Endothelial cell of umbilical vein (primary cell): Measurements from ENCODE around the gene EIF4E1B. TPM values are rescaled to one million over a fixed set of nuclear protein-coding genes. Genes with fewer than 3 reads are reported as not detected.

Source experiments
- BruUV-seq: library from RNA; stranded (reverse); fragments of 400-500 nt; replicated peaks from 2 replicates; lab custom pipeline; 2021; lab: Mats Ljungman, UMichigan
- CTCF ChIA-PET: fragments of 300-600, 350-600 bp; sonication (Branson Sonifier 250); formaldehyde crosslinking; loops from one replicate; lab custom pipeline; 2021; ENCODE audit warnings: antibody characterized with exemption, inconsistent platforms; lab: Charles Lee
- POLR2A ChIA-PET: fragments of 300-600, 350-600 bp; sonication (Branson Sonifier 250); formaldehyde crosslinking; loops from one replicate; lab custom pipeline; 2021; ENCODE audit warnings: antibody characterized with exemption, inconsistent platforms; lab: Charles Lee
- DNase-seq: peaks from one replicate; pipeline ENCODE4 v3.0.0-alpha.2; 2011; ENCODE audit warnings: low read depth, low spot score
- FAIRE-seq: peaks from 2 replicates; lab custom pipeline; 2011; peaks lifted over from hg19 to GRCh38; lab: Jason Lieb, UNC
- H2AFZ ChIP-seq: 2 replicates; pipeline ENCODE4 v1.6.0; 2012; ENCODE audit warnings: low read depth, low read length, control low read depth, inconsistent platforms
- H3K27ac ChIP-seq: 2 replicates; pipeline ENCODE4 v1.5.1; 2011; ENCODE audit warnings: low read depth, mild to moderate bottlenecking, control low read depth, low read length, moderate library complexity; ENCODE audit not compliant: insufficient read depth
- H3K27me3 ChIP-seq, 2 experiments: 2 replicates each; pipeline versions ENCODE4 v1.6.0 to v1.6.1; 2011; ENCODE audit warnings: low read length in 2 of 2, mixed read lengths in 1 of 2; ENCODE audit not compliant: control insufficient read depth in 2 of 2, insufficient read depth in 2 of 2
- H3K36me3 ChIP-seq, 2 experiments: 2 replicates in 1 of 2; 3 replicates in 1 of 2; pipeline ENCODE4 v1.5.1; 2011; ENCODE audit warnings: low read length in 2 of 2, mild to moderate bottlenecking in 1 of 2, moderate library complexity in 1 of 2; ENCODE audit not compliant: control insufficient read depth in 2 of 2, insufficient read depth in 2 of 2; ENCODE audit errors: extremely low read depth in 1 of 2
- H3K4me1 ChIP-seq: 3 replicates; pipeline ENCODE4 v1.5.1; 2011; ENCODE audit warnings: mild to moderate bottlenecking, low read length; ENCODE audit not compliant: control insufficient read depth, insufficient read depth; ENCODE audit errors: extremely low read depth
- H3K4me2 ChIP-seq: 2 replicates; pipeline ENCODE4 v1.6.1; 2011; ENCODE audit warnings: low read length, control low read depth, mixed read lengths; ENCODE audit not compliant: insufficient read depth
- H3K4me3 ChIP-seq, 3 experiments: fragments of 200-600 bp in 1 of 3; sonication (generic), shearing (Covaris generic) in 1 of 3; replicated peaks in 1 of 3; 2 replicates each; pipeline ENCODE4 v1.5.1; 2011 to 2016; ENCODE audit warnings: control low read depth in 3 of 3, low read length in 3 of 3, mild to moderate bottlenecking in 2 of 3, inconsistent platforms in 1 of 3, low read depth in 1 of 3, moderate library complexity in 1 of 3; ENCODE audit not compliant: insufficient read depth in 1 of 3
- H3K79me2 ChIP-seq: 2 replicates; pipeline ENCODE4 v1.6.0; 2012; ENCODE audit warnings: low read length, inconsistent platforms; ENCODE audit not compliant: control insufficient read depth, insufficient read depth
- H3K9ac ChIP-seq: replicated peaks from 2 replicates; pipeline ENCODE3; 2011; ENCODE audit warnings: low read length, control low read depth; ENCODE audit not compliant: insufficient read depth; ENCODE audit errors: extremely low read depth
- H3K9me1 ChIP-seq: replicated peaks from 3 replicates; pipeline ENCODE4 v1.6.0; 2011; ENCODE audit warnings: mild to moderate bottlenecking, low read length; ENCODE audit not compliant: control insufficient read depth, insufficient read depth; ENCODE audit errors: extremely low read depth
- H3K9me3 ChIP-seq: replicated peaks from 2 replicates; pipeline ENCODE4 v1.5.1; 2012; ENCODE audit warnings: low read length, inconsistent platforms; ENCODE audit not compliant: control insufficient read depth, insufficient read depth
- H4K20me1 ChIP-seq: replicated peaks from 2 replicates; pipeline ENCODE3; 2011; ENCODE audit warnings: mild to moderate bottlenecking, low read length; ENCODE audit not compliant: control insufficient read depth, insufficient read depth; ENCODE audit errors: extremely low read depth
- CTCF ChIP-seq, 2 donors: IDR thresholded peaks; 1 replicate in 1 of 2; 2 replicates in 1 of 2; pipeline ENCODE4 v1.5.1; 2011; ENCODE audit warnings: low read length in 2 of 2, mild to moderate bottlenecking in 2 of 2, moderate library complexity in 2 of 2, control low read depth in 1 of 2, inconsistent platforms in 1 of 2, low read depth in 1 of 2; ENCODE audit not compliant: insufficient read depth in 1 of 2; ENCODE audit errors: extremely low read depth in 1 of 2
- EZH2 ChIP-seq: IDR thresholded peaks from 2 replicates; pipeline ENCODE4 v1.6.1; 2012; ENCODE audit warnings: borderline replicate concordance, low read depth, mild to moderate bottlenecking, moderate library complexity, low read length, inconsistent platforms; ENCODE audit not compliant: severe bottlenecking
- FOS ChIP-seq: IDR thresholded peaks from 2 replicates; pipeline ENCODE4 v1.6.1; 2011; ENCODE audit warnings: mild to moderate bottlenecking, low read length, moderate library complexity, borderline replicate concordance; ENCODE audit not compliant: insufficient read depth
- GATA2 ChIP-seq: IDR thresholded peaks from 2 replicates; pipeline ENCODE4 v1.7.0; 2011; ENCODE audit warnings: low read depth, mild to moderate bottlenecking, moderate library complexity, mixed read lengths, low read length; ENCODE audit not compliant: insufficient read length, insufficient read depth
- JUN ChIP-seq: IDR thresholded peaks from 2 replicates; pipeline ENCODE4 v1.6.1; 2011; ENCODE audit warnings: borderline replicate concordance, low read depth; ENCODE audit not compliant: insufficient read length, insufficient read depth
- MAX ChIP-seq: IDR thresholded peaks from 2 replicates; pipeline ENCODE4 v1.6.1; 2011; ENCODE audit not compliant: insufficient read depth, insufficient read length
- MYC ChIP-seq: IDR thresholded peaks from one replicate; pipeline ENCODE4 v1.6.1; 2011; ENCODE audit warnings: mild to moderate bottlenecking, low read depth, low read length
- POLR2A ChIP-seq: IDR thresholded peaks from 2 replicates; pipeline ENCODE4 v1.6.1; 2012; ENCODE audit warnings: low read depth, mild to moderate bottlenecking, control low read depth, low read length
- POLR2AphosphoS5 ChIP-seq: IDR thresholded peaks from 2 replicates; pipeline ENCODE4 v1.6.1; 2012; ENCODE audit warnings: low read depth, mild to moderate bottlenecking, control low read depth, low read length, moderate library complexity; ENCODE audit not compliant: insufficient read depth
- dilution Hi-C: fragments of 300-500 bp; cut with MboI; formaldehyde crosslinking; loops from one replicate; pipeline ENCODE4 v1.15.0; 2019; ENCODE audit warnings: low sequenced_read_pairs; ENCODE audit not compliant: extremely low pct_ligation_motif_present
- intact Hi-C: fragments of 100-400 bp; cut with micrococcal nuclease; formaldehyde crosslinking; loops from one replicate; pipeline ENCODE4 v1.10.0; 2022
- polyA plus RNA-seq, 4 experiments: library from polyadenylated mRNA; depleted of rRNA in 3 of 4; stranded (reverse) in 3 of 4; unstranded in 1 of 4; fragments of >200 nt; gene quantifications; 2 replicates each; pipeline versions ENCODE4 v1.2.1 to v1.2.3, GENCODE V29; 2011 to 2012; ENCODE audit warnings: missing spikeins in 1 of 4
- total RNA-seq: library from RNA; stranded (reverse); gene quantifications from 2 replicates; pipeline ENCODE4 v1.2.3, GENCODE V29; 2021

EIF4E1B gene
- total and polyA plus RNA-seq, 2 donors (not counting 3 experiments of a cell fraction or from before 2014, with no cell fraction given): not detected

- Histone ChIP-seq H3K4me3 (no peak overlapping the region), H3K9me3 (no peaks in the 10 kb centered on the region), H3K79me2 (peaks cover 9% of the 10 kb centered on the region), H3K4me1 (peaks cover 12% of the 10 kb centered on the region), H2AFZ (no peak overlapping the region), H3K9ac (no peak overlapping the region), H4K20me1 (no peaks in the 10 kb centered on the region), H3K36me3 (peaks cover 5 to 11% of the 10 kb centered on the region in 2 experiments), H3K4me2 (no peak overlapping the region), H3K9me1 (no peaks in the 10 kb centered on the region), H3K27ac (no peak overlapping the region), H3K27me3 (no peaks in the 10 kb centered on the region)
- BruUV-seq: no TSS peak
- dilution Hi-C loops (no loop called here), intact Hi-C loops (loop anchor here (5.0 kb wide), 1 partner anchor 661 kb away; the partner anchor contains the start of gene MXD3)
- FAIRE-seq: no peak
- no peak for DNase-seq
- ChIA-PET CTCF (interaction anchor here (2.6 kb wide), 1 partner anchor 9 kb away, joined by 18 read pairs; no protein-coding TSS in a partner anchor), POLR2A (no interaction called here)
- TF ChIP-seq FOS: no peak
- no peak for TF ChIP-seq POLR2A
- no peak for TF ChIP-seq JUN
- no peak for TF ChIP-seq CTCF (IDR thresholded peaks at IDR 0.05; ENCODE audit: extremely low read depth in 1 of 2, insufficient read depth in 1 of 2, low read depth in 1 of 2, low read length in 2 of 2)
- TF ChIP-seq POLR2AphosphoS5: no peak
- TF ChIP-seq MAX: no peak
- TF ChIP-seq MYC: no peak
- TF ChIP-seq EZH2: no peak
- TF ChIP-seq GATA2: no peak
Observed at GRCh38 chr5:176651472-176651980, 21.1 kb downstream of the EIF4E1B start.
